GM21381 (cell line): ENCODE measurements around the gene FRMD4A.

ENCODE experiments used
- ATAC-seq: cut with Tn5 transposase; IDR thresholded peaks from one replicate; pipeline ENCODE4 v1.9.1; 2021; ENCODE audit warnings: mild to moderate bottlenecking, moderate library complexity; ENCODE audit not compliant: unreplicated experiment

The FRMD4A gene

DNA sequence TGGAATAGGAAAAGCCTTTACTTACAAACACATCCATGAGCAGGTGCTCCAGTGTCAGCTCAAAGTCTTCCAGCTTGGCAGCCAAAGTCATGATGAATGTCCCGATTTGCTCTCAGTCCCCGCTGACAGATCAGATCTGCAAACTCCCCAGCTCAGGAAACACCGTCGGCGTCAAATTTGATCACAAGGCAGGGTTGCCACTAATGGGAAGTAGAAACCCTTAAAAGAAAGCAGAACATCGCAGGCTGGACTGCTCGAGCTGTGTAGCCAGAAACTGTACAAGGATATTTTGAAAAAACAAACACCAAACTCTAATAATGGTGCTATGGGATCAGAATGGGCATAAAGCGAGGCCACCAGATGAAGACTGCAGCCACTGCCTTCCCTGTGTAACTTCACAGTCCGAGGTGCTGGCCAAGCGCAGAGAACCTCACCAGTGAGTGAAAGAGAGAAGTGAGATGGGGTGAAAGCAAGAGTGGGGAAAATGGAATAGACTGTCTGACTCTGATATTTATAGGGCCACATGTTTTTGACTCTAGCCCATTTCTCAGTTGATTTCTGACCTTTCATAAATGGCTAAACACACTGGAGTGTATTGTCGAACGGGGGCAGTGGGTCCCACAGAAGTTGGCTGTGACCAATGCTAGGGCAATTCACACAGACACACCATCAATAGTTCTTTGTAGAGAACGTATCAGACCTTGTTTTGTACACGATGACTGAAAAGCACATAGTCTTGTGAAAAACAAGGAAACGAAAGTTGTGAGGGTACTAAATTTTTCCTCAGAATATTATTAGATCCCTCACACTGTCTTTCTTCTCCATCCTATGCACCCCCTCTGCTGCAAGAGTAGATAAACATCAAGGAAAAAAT is 306.2 kb downstream of the FRMD4A start:
- ATAC-seq: no peak

DNA sequence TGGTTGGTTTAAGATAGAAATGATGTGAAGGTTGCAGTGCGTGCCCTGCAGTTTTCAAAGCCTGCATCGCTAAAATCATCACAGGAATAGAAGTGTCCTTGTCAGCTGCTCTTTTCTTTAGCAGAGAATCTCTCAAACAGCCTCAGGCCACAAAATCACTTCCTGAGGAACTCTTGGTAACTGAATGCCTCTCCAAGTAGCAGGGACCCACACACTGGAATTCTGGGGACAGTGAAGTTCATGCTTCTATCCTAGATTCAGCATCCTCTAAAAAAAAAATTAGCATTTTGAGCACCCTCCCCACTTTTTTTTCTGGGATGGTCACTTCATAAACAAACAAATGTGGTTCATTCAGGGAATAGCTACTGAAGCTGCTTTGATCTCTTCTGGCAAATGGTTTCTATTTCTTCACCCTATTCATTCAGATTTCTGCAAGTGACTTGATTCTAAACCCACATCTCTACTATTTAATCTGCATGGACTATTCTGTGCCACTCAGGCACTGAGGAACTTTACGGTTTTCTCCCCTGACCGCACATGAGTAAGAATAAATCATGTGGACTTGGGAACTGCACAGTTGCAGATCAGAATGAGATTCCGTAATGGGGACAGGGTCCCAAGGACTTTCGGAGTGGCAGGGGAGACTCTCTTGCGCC is 306.9 kb downstream of the FRMD4A start:
- ATAC-seq: no peak

DNA sequence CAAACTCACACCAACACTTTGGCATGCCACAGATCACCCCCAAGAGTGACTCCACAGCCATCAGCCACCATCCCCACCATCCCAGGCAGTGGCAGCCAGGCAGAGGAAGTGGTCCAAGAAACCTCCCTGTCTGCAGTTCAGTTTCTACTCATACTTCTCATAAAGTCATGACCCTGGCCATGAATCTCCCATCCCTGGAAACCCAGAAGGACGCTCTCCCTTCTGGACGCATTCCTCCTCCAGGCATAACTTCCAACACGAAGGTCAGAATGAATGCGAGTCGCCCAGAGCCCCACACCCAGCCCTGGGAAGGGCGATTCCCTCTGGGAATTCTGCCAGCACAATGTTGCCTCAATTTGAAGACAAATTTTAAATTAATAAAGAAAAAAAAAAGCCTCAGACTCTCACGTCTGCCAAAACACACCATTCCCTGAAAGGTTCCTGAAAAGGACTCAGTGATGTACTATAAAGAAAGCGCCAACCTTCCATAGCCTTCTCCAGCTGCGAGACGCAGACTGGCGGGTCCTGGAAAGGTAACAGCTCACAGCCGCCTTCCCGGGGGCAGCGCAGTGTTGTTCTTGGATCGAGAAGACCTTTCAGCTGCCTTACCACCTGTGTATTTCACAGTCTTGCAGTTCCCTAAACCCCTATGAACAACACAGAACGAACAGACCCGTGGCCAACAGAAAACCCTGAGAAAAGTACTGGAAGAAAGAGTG is 307.6 kb downstream of the FRMD4A start:
- no peak for ATAC-seq

DNA sequence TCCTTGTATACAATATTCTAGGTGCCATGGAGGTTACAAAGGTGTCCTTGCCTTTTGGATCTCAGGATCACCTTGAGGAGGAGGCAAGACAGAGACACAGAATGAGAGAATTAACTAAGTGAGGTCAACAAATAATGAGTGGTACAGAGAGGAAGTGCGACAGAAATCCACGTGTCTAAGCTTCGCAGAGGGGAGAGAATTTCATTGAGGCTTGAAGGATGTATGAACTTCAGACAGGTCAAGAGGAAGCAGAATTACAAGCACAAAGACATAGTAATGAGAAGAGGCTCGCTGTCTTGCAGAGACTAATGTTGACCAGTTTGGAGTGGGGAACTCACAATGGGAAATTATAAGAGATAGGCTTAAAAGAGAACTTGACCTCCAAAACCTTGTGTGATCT is 308.7 kb downstream of the FRMD4A start:
- no peak for ATAC-seq

DNA sequence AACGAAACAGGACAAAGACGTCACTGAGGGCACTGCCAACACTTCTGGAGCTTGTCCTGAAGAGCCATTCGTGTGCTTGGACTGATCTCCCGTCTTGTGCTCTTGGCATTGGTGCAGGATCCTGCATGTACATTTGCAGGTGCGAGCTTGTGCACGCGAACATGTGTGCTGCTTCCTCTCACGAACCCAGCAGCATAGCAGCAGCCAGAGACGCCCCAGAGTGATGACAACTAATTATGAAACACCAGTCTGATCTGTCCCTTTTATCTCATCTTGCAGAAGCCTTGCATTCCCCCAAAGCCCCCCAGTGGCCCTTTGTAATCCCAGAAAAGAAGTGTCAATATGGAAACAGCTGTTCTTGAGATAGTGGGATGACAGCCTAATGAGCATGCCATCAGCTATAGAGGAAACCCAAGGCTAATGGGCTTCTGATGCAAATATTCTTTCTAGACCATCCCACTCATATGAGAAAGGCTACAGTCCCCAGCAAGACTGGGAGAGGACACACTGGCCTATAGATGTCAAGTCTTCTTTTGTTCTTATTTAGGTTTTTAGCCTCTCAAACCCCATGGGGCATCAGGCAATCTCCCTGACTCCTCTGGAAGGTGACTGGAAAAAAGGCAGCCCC is 310.6 kb downstream of the FRMD4A start:
- no peak for ATAC-seq

DNA sequence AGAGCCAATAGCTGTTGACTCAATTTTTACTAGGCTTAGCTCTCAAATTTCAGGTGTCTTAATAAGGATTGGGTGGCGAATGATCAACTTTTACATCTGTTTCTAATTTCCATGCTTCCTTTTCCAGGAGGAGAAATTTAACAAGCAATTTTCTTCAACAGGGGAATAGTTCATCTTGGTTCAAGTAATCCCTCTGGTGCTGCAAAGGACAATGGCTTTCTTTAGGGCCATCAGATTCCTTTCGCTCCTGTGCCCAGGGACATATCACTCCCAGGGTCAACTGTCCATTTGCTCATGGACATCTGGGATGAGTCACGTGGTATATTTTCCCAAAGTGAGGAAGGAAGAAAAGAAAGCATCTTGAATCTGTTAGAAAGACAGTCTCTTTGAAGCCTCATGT is 313.3 kb downstream of the FRMD4A start:
- ATAC-seq: no peak

DNA sequence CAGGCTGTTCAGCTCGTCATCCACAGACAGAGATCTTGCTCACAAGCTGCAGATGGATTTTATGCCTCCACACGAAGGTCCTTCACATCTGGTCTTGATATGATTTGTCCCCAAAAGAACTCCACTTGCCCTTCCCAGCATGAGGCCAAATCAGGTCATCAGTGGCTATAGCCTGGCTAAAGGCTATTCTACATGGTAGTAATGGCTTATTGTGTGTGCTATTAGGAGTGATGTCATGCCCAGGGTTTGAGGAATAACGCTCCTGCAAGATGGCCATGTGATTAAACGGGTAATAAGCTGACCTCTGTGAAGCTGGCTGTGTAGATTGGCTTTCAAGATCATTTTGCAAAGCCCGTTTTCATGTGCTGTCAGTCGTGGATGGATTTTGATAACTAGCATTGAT is 313.8 kb downstream of the FRMD4A start:
- ATAC-seq: no peak

DNA sequence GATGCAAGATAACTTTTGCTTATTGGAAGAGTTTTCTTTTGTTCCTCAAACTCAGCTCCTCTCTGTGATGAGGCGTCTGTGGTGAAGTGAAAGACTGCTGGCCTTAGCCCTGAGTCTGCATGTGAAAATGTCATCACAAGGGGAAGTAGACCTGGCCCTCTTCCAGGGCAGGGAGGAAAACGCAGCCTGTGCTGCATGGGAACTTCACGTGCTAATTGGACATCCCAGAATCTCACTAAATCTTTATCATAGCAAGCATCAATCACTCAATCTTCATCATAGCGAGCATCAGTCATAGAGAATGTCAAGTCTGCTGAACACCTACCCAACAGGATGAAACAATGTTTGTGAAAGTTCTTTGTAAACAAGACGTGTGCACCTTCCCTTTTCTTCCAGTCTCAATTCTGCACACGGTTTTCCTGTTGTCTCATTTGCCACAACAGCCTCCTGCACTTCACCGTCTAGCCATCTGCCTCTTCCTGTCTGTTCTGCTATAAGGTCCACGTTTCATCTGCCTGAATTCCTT is 314.6 kb downstream of the FRMD4A start:
- no peak for ATAC-seq

DNA sequence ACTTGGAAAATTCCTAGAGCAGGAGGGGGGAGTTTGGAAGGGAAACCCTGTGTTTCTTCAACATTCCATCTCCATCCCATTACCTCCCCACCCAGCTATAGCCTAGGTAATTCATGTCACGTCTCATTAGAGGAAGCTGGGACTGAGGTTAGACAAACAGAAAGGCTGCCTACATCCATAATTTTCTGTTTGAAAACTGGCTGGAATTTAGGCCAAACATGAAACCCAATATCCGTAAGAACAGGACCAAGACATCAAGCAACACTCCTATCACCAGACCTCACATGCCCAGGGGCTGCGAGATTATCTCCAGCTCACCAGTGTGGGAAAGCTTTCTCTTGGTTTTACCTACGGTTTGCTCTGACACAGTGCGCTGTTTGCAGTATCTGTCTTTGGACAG is 316.3 kb downstream of the FRMD4A start:
- no peak for ATAC-seq

DNA sequence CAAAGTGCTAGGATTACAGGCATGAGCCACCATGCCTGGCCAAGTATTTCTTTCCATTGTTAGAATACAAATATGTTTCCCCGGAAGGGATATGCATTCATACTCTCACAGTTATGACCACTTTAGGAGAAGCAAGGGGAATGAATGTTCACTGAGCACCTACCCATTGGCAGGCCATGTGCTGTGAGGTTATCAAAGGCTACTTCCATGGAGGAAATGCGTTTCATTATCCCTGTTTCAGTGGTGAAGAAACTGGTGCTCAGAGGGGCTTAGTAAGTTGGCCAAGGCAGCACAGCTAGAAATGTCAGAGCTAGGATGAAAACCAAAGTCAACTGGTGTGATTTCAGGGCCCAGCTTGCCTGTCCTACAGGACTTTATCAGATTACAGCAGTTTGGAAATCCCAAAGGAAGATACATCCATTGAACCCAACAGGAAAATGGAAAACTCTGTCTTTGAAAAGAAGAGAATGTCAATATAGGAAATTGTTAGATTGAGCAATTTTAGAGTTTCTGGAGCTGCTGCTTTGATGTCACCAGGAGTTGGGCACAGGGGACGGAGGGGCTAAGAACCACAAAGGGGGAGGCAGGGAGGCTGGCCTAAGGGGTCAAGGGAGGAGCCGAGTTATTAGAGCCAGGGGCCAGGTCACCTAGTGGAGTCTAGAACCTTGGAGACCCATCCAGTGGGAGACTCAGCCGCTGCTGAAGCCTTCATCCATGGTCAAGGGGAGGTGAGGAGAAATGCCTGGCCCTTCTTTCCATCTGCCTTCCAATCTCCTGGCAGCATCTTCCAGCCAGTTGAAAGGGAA is 319.8 kb downstream of the FRMD4A start:
- no peak for ATAC-seq

DNA sequence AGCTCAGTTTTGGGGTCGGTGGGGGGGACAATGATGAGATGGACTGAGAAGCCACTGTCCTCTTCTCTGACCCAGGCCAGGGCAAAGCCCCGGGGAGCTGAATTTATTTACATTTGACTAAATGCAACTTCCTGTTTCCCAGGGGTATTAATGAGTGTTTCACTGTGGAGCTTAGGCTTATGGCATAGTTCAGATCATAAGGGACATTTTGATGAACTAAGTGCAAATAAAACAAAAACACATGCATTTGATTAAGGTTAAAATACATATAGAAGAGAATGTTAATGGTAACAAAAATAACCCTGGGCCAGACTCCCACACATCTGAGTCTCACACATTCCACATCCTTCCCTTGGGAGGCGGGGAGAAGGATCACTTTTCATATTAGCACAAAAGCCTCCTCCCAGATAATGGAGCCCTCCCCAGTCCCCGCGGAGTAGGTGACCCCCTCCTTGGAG is 320.6 kb downstream of the FRMD4A start:
- no peak for ATAC-seq

DNA sequence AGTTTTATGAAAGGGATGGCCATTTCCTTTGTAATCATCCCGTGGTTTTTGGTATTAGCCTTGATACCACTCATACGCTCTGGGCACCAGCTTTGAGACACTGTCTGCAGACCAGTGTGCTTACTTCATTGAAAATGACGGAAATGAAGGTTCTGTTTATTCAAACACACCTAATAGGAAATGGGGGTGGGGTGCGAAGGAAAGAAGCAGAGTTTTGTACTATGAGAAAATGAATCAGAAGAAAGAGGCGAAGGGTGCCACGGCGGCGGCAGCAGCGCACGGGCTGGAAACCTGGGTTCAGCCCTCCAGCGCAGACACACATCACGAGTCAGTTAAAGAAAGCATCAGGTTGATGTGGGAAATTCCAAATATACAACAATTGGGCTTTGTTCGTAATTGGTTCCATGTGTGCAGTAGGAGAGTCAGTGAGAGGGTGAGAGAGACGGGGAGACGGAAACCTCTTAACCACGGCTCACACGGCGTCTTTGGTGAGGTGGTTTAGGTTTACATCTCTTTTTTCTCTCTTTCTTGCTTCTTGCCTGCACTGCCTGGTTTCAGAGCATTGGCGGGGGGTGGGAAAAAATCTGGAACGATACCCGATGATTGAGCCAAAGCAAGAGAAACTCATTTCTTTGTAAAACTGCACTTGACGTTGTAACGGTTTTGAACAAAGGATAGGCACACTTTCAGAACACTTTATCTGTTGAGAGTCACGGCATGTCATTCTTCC is 321.2 kb downstream of the FRMD4A start:
- no peak for ATAC-seq

DNA sequence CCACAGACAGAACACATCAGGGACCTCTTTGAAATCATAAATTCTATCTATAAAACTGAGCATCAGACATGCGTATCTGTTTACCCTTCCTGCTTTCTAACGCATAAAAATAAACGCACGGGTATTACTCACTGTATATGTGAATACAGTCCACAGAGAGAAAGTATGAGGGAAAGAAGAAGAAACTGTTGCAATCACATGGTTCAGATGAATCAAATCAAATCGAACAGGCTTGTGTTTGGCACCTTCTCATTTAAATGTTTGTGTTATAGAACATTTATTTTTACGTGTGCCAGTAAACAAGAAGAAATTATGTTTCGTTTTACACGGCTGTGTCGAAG is 322.0 kb downstream of the FRMD4A start:
- no peak for ATAC-seq

DNA sequence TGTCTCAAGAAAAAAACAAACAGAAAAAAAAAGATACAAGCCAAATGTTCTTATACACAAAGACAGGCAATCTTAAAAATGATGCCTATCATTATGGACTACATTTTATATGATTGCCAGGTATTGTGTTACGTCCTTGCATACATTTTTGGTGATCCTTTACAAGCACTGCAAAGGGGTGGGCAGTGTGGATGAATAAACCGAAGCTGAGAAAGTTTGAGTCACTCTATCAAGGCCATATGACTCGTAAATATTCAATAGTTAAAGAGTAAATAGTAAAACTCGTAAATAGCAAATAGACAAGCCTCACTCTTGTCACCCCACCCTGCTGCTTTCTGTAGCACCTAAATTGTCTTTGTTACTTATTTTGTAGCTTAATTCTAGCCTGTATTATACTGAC is 326.2 kb downstream of the FRMD4A start:
- no peak for ATAC-seq

DNA sequence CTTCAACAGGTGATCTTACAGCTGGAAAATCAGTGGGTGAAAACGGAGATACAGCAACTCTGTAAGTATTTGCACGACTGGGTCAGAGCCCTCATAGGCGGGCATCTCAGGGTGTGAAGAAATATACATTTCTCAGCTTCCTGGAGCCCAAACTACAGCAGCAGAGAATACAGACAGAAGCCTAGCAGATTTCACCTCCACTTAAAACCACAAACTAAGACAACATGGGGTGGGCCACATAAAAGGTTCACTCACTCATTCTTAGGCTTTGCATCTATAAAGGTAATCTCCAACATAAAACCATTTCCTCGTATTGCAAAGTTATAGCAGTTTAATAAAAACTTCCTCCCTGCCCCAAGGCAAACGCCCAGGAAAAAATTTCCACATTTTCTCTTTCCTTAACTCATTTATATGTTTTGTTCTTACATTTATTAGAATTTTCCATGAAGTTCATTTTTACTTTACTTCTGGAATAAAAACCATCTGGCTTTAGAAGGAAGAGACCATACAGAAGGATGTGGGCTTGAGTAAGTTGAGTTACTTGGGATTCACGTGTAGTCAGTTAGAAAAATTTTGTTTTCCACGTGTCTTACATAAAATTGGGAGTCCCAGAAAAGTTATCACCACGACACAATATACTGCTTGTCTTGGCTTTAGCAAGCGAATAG is 327.1 kb downstream of the FRMD4A start:
- ATAC-seq: no peak

DNA sequence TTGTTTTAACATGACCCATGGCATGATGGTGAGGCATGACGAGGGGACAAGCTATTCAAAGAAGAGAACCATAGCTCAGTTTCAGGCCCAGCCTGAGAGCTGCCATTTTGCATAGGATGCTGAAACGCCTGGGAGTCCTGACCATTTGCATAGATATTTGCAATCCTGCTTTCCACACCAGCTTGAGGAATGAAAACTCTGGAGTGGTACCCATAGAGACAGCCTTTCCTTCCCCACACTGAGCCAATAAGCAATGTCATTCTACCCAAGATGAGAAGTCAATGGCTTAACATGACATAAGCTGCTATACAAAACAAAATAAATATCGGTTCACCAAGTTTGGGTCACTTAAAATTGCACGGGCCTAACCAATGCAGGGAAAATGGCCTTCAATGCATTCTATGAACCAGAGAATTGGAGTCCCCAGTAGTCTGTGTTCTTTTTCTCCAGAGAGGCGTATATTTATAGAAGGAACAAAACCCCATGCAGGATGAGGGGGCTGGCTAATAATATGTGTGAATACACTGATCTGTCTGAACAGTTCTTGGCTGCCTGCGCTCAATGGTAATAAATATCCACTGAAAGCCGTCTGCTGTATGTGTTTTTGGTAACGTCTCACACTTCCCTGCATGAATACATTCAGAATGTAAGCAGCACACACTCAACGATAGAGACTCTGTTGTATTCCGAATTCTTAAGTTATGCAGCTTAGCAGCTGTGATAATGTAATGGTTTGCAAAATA is 329.3 kb downstream of the FRMD4A start:
- ATAC-seq: no peak

DNA sequence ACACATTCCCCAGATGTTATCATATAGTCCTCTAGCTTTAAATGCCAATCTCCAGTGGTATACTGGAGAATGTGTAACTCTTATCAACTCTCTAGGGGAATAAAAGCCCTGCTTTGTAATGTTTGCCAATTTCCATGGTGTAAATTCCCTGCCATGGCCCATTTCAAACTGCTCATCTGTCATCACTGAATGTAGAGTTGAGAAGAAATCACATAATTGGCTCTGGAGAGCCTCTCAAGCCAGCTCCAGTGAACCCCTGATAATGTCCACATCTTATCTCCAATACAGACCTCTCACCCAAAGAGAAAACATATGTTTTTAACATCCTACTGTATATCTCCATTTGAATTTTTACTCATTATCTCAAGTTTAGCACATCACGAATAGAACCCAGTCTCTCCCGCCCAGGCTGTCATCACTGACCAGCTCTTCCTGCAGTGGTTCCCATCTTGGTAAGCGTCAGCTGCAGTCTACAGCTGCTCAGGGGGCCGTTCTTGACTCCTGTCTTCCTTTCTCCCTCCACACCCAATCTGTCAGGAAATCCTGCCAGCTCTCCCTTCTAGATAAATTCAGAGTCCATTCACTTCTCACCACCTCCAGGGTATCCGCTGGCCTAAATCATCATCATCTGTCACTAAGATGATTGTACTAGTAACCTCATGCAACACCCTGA is 332.4 kb downstream of the FRMD4A start:
- no peak for ATAC-seq

DNA sequence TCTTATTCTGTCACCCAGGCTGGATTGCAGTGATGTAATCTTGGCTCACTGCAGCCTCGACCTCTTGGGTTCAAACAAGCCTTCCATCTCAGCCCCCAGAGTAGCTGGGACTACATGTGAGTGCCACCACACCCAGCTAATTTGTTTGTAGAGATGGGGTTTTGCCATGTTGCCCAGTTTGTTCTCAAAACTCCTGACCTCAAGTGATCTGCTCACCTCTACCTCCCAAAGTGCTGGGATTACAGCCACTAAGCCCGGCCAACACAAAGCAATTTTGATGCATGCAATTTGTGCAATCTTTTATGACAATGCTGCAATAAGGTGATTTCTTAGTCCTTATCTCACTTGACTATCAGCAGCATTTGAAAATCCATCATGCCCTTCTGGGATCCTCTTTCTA is 333.1 kb downstream of the FRMD4A start:
- no peak for ATAC-seq
